WERI-Rb-1 (cell line): ENCODE results near the gene KCTD4.

ENCODE experiments used
- DNase-seq: peaks from one replicate; pipeline ENCODE4 v3.0.0-alpha.2; 2020
- H3K27ac ChIP-seq: fragments of 250-450 bp; sonication (Bioruptor Pico); 2 replicates; pipeline ENCODE4 v1.5.1; 2020; ENCODE audit warnings: mild to moderate bottlenecking, moderate library complexity
- H3K27me3 ChIP-seq: fragments of 250-450 bp; sonication (Bioruptor Pico); 2 replicates; pipeline ENCODE4 v1.5.1; 2021; ENCODE audit warnings: mild to moderate bottlenecking, low read depth, moderate library complexity; ENCODE audit not compliant: insufficient read depth, severe bottlenecking
- H3K36me3 ChIP-seq: fragments of 250-450 bp; sonication (Bioruptor Pico); 2 replicates; pipeline ENCODE4 v1.5.1; 2020; ENCODE audit warnings: mild to moderate bottlenecking, moderate library complexity
- H3K4me3 ChIP-seq: 2 replicates; pipeline ENCODE4 v1.5.1; 2011; ENCODE audit warnings: low read depth, mild to moderate bottlenecking, control low read depth, low read length
- H3K9me3 ChIP-seq: fragments of 250-450 bp; sonication (Bioruptor Pico); 2 replicates; pipeline ENCODE4 v1.5.1; 2021; ENCODE audit warnings: mild to moderate bottlenecking, moderate library complexity; ENCODE audit not compliant: severe bottlenecking
- TF ChIP-seq, protein P1 (sequence below): IDR thresholded peaks from 2 replicates; pipeline ENCODE4 v1.5.1; 2011; ENCODE audit warnings: low read depth, mild to moderate bottlenecking, control low read depth, inconsistent platforms, low read length

KCTD4 gene

DNA sequence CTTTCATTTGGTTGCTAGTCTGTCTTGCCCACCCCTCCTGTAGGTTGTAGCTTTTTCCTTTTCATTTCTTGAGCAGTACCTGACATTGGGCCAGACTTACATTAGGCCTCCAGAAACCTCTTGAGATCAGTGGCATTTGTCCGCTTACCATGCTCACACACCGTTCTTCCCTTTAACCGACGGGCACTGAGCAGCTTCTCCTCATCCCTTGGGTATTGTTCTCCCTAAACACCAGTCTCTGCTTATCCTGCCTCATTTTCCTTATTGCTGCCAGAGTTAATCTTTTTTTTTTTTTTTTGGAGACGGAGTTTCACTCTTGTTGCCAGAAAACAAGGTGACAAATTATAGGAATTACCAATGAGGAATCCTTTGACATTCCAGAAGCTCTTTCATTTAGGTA lies 27.2 kb upstream of the KCTD4 start:
- no peak for DNase-seq
- H3K27ac ChIP-seq = no peak overlapping the region
- H3K27me3 ChIP-seq = no peaks in the 10 kb centered on the region
- TF ChIP-seq, protein P1, sequence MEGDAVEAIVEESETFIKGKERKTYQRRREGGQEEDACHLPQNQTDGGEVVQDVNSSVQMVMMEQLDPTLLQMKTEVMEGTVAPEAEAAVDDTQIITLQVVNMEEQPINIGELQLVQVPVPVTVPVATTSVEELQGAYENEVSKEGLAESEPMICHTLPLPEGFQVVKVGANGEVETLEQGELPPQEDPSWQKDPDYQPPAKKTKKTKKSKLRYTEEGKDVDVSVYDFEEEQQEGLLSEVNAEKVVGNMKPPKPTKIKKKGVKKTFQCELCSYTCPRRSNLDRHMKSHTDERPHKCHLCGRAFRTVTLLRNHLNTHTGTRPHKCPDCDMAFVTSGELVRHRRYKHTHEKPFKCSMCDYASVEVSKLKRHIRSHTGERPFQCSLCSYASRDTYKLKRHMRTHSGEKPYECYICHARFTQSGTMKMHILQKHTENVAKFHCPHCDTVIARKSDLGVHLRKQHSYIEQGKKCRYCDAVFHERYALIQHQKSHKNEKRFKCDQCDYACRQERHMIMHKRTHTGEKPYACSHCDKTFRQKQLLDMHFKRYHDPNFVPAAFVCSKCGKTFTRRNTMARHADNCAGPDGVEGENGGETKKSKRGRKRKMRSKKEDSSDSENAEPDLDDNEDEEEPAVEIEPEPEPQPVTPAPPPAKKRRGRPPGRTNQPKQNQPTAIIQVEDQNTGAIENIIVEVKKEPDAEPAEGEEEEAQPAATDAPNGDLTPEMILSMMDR = no peak
- no peak overlapping the region for H3K4me3 ChIP-seq
- H3K9me3 ChIP-seq = no peaks in the 10 kb centered on the region
- H3K36me3 ChIP-seq = no peaks in the 10 kb centered on the region

DNA sequence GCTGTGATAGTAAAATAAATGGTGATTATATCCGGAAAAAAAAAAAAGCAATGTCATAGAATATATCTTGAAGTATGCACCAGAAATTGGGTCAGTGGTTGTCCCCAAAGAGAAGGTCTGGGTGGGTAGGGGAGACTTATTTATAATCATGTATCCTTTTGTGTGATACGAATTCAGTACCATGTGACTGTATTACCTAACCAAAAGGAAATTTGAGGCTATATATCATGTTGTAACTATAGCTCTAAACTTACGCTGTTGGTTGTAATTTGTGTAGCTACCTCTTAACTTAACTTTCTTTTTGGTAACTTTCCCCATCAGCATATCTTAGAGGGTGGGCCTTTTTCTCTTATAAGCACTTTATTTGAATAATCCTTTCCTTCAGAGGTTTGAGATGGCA lies 25.2 kb upstream of the KCTD4 start:
- no peak overlapping the region for H3K4me3 ChIP-seq
- H3K36me3 ChIP-seq = no peaks in the 10 kb centered on the region; the same call in 1 of the 2 replicates
- DNase-seq = no peak
- TF ChIP-seq, protein P1 = no peak
- H3K9me3 ChIP-seq = no peaks in the 10 kb centered on the region
- H3K27me3 ChIP-seq = no peaks in the 10 kb centered on the region
- no peak overlapping the region for H3K27ac ChIP-seq

DNA sequence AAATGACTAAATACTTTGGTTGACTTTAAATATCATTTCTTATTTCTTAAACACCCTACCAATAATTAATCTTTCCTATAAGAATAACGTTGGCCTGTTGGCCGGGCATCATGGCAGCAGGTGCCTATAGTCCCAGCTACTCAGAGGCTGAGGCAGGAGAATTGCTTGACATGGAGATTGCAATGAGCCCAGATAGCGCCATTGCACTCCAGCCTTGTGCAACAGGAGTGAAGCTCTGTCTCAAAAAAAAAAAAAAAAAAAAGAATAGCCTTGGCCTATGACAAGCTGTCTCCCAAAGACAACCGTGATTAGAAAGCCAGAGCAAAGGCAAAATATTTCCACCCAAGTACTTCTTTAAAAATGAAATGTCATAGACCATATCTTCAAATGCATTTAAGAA lies 24.5 kb upstream of the KCTD4 start:
- TF ChIP-seq, protein P1 = no peak
- Histone ChIP-seq H3K9me3 (no peaks in the 10 kb centered on the region), H3K36me3 (no peaks in the 10 kb centered on the region; the same call in 1 of the 2 replicates), H3K27ac (no peak overlapping the region), H3K4me3 (no peak overlapping the region), H3K27me3 (no peaks in the 10 kb centered on the region)
- DNase-seq = no peak

DNA sequence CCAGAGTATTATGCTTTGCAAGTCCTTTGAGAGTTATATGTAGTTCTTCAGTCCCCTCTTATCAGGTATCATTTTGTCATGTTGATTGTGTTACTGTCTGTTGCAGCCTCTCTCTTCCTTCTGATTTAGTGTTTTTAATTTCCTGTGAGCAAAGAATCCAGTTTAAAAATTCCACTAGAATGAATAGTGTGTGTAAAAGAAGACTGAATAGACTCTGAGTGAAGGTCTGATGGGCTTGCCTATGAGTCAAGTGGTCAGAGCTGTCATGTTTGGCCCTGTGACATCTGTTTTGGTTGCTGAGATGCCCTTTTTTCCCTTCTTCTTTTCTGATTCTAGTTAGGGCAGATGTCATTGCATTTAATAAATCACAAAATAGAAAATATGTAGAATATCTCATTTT lies 23.3 kb upstream of the KCTD4 start:
- no peak for DNase-seq

DNA sequence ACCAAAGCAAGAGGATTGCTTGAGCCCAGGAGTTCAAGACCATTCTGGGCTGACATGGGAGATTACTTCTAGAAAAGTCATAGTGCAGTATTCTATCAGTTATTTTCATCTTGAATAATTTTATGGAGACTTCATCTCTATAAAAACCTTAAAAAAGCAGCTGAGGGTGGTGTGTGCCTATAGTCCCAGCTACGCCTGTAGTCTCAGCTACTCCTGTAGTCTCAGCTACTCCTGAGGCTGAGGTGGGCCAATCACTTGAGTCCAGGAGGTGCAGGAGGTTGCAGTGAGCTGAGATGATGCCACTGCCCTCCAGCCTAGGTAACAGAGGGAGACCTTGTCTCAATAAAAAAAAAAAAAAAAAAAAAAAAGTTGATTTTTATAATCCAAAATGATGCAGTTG lies 22.1 kb upstream of the KCTD4 start:
- Histone ChIP-seq H3K36me3 (no peaks in the 10 kb centered on the region; the same call in 1 of the 2 replicates), H3K9me3 (no peaks in the 10 kb centered on the region), H3K27me3 (no peaks in the 10 kb centered on the region), H3K27ac (no peak overlapping the region), H3K4me3 (no peak overlapping the region)
- TF ChIP-seq, protein P1 = no peak
- no peak for DNase-seq

More for the DNA sequence above, 23.3 kb upstream of the KCTD4 start:
- Histone ChIP-seq H3K27ac (no peak overlapping the region), H3K27me3 (no peaks in the 10 kb centered on the region), H3K4me3 (no peak overlapping the region), H3K36me3 (no peaks in the 10 kb centered on the region; the same call in 1 of the 2 replicates), H3K9me3 (no peaks in the 10 kb centered on the region)
- TF ChIP-seq, protein P1 = no peak

DNA sequence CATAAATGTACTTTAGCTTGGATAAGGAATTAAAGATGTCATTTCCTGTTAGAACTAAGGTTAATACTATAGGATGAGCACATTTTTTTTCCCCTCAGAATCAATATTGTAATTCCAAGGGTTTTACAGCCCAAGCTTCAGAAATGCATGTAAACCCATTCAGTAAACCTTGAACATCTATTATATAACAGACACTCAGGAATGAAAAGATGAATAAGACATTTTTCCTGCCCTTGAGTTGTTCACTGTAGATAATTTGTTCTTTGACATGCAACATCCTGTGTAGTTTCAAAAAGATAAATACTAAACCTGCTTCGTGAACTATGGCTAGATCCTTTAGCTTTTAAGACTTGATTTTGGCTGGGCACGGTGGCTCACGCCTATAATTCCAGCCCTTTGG lies 21.7 kb upstream of the KCTD4 start:
- Histone ChIP-seq H3K36me3 (no peaks in the 10 kb centered on the region; the same call in 1 of the 2 replicates), H3K27ac (no peak overlapping the region)
- TF ChIP-seq, protein P1 = no peak

More for the DNA sequence above, 21.7 kb upstream of the KCTD4 start:
- Histone ChIP-seq H3K27me3 (no peaks in the 10 kb centered on the region), H3K4me3 (no peak overlapping the region), H3K9me3 (no peaks in the 10 kb centered on the region)
- DNase-seq = no peak
